SK-N-SH treated with all-trans-retinoic acid at 6 μM for 48 hours (cell line): ENCODE results near the gene KCNMB2.

Source experiments
- ATAC-seq: fragments of 200-7000 bp; cut with Tn5 transposase; 3 replicates; pipeline ENCODE4 v1.9.1; 2020; ENCODE audit warnings: mild to moderate bottlenecking, moderate library complexity
- ARNTL ChIP-seq: fragments of 450-650 bp; formaldehyde crosslinking; IDR thresholded peaks from 2 replicates; pipeline ENCODE4 v1.5.0; 2020; ENCODE audit warnings: low read depth, mild to moderate bottlenecking, moderate library complexity, borderline replicate concordance
- BACH2 ChIP-seq: fragments of 250-450 bp; sonication (Bioruptor Pico); IDR thresholded peaks from 2 replicates; pipeline ENCODE4 v1.9.0; 2021; ENCODE audit warnings: mild to moderate bottlenecking, borderline replicate concordance
- CREB5 ChIP-seq: fragments of 250-450 bp; sonication (Bioruptor Pico); IDR thresholded peaks from 2 replicates; pipeline ENCODE4 v1.5.1; 2020; ENCODE audit warnings: low read depth, mild to moderate bottlenecking, moderate library complexity
- CSDC2 ChIP-seq: fragments of 250-450 bp; sonication (Bioruptor Pico); IDR thresholded peaks from 2 replicates; pipeline ENCODE4 v1.5.0; 2020; ENCODE audit warnings: mild to moderate bottlenecking, moderate library complexity
- ESRRG ChIP-seq: fragments of 250-450 bp; sonication (Bioruptor Pico); IDR thresholded peaks from 2 replicates; pipeline ENCODE4 v1.6.1; 2021; ENCODE audit warnings: mild to moderate bottlenecking
- GLIS3 ChIP-seq: fragments of 250-450 bp; sonication (Bioruptor Pico); IDR thresholded peaks from 2 replicates; pipeline ENCODE4 v1.5.0; 2020; ENCODE audit warnings: mild to moderate bottlenecking, moderate library complexity
- ISL1 ChIP-seq: fragments of 250-450 bp; sonication (Bioruptor Pico); IDR thresholded peaks from 2 replicates; pipeline ENCODE4 v2.1.2; 2022; ENCODE audit warnings: mild to moderate bottlenecking, moderate library complexity
- OSR1 ChIP-seq: fragments of 250-450 bp; sonication (Bioruptor Pico); IDR thresholded peaks from 2 replicates; pipeline ENCODE4 v1.8.0; 2022; ENCODE audit warnings: moderate library complexity, mild to moderate bottlenecking, inconsistent platforms
- PATZ1 ChIP-seq: fragments of 250-450 bp; sonication (Bioruptor Pico); IDR thresholded peaks from 2 replicates; pipeline ENCODE4 v1.8.0; 2020; ENCODE audit warnings: mild to moderate bottlenecking, moderate library complexity, borderline replicate concordance
- POU6F1 ChIP-seq: fragments of 250-450 bp; sonication (Bioruptor Pico); IDR thresholded peaks from 2 replicates; pipeline ENCODE4 v1.8.0; 2021; ENCODE audit warnings: low read depth, mild to moderate bottlenecking, moderate library complexity, borderline replicate concordance
- PPARA ChIP-seq: fragments of 250-450 bp; sonication (Bioruptor Pico); IDR thresholded peaks from 2 replicates; pipeline ENCODE4 v1.5.0; 2020; ENCODE audit warnings: mild to moderate bottlenecking, borderline replicate concordance
- TCF4 ChIP-seq: fragments of 250-450 bp; sonication (Bioruptor Pico); IDR thresholded peaks from 2 replicates; pipeline ENCODE4 v1.8.0; 2021; ENCODE audit warnings: mild to moderate bottlenecking, moderate library complexity, borderline replicate concordance
- TOX ChIP-seq: fragments of 250-450 bp; sonication (Bioruptor Pico); IDR thresholded peaks from 2 replicates; pipeline ENCODE4 v1.8.0; 2021; ENCODE audit warnings: mild to moderate bottlenecking, moderate library complexity, borderline replicate concordance
- ZC3H10 ChIP-seq: fragments of 250-450 bp; sonication (Bioruptor Pico); IDR thresholded peaks from 2 replicates; pipeline ENCODE4 v1.5.1; 2021; ENCODE audit warnings: mild to moderate bottlenecking, moderate library complexity
- ZFP30 ChIP-seq: fragments of 450-650 bp; formaldehyde crosslinking; IDR thresholded peaks from 2 replicates; pipeline ENCODE4 v1.5.0; 2022; ENCODE audit warnings: mild to moderate bottlenecking, moderate library complexity
- ZNF565 ChIP-seq: fragments of 450-650 bp; formaldehyde crosslinking; conservative IDR thresholded peaks from 2 replicates; pipeline ENCODE4 v1.5.0; 2020; ENCODE audit warnings: low read depth, mild to moderate bottlenecking, moderate library complexity
- ZNF70 ChIP-seq: fragments of 450-650 bp; formaldehyde crosslinking; IDR thresholded peaks from 2 replicates; pipeline ENCODE4 v1.5.0; 2020; ENCODE audit warnings: mild to moderate bottlenecking, moderate library complexity
- ZNF8 ChIP-seq: fragments of 450-650 bp; formaldehyde crosslinking; IDR thresholded peaks from 2 replicates; pipeline ENCODE4 v1.5.0; 2020; ENCODE audit warnings: mild to moderate bottlenecking, moderate library complexity
- TF ChIP-seq, protein P1 (sequence below): fragments of 250-450 bp; sonication (Bioruptor Pico); IDR thresholded peaks from 2 replicates; pipeline ENCODE4 v1.5.0; 2020; ENCODE audit warnings: mild to moderate bottlenecking, moderate library complexity
- TF ChIP-seq, protein P2 (sequence below): fragments of 250-450 bp; sonication (Bioruptor Pico); IDR thresholded peaks from 2 replicates; pipeline ENCODE4 v1.5.1; 2021; ENCODE audit warnings: mild to moderate bottlenecking, moderate library complexity

The KCNMB2 gene

DNA sequence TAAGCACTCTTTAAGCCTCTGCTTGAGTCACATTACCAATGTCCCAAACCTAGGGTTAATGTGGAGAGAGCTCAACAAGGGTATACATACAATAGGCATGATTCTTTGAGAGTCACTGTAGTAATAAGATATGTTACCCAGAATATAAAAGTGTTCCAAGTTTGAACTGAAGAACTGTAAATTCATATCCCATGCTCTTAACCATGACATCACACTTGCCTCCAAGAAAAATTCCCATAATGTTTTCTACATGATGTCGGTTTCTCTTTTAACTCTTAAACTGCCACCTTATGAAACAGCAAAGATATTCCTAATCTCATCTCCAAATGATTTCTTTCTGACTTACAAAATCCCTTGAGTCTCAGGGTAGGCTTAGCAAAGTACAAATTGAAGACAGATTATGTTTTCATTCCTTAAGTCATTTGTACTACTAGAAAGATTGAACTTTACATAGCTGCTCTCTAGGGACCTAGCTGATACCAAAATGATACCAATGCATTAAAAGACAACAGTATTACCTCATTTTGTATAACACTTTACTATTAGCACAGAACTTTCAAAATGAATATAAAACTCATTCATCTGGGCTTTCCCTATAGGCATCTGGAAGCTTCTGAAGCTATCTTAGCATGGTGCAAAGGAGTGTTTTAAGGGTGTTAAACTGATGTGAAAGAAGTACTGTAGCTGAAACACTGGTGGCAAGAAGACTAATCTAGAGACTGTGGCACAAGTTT is 127.1 kb downstream of the KCNMB2 start:
- TF ChIP-seq, protein P1, sequence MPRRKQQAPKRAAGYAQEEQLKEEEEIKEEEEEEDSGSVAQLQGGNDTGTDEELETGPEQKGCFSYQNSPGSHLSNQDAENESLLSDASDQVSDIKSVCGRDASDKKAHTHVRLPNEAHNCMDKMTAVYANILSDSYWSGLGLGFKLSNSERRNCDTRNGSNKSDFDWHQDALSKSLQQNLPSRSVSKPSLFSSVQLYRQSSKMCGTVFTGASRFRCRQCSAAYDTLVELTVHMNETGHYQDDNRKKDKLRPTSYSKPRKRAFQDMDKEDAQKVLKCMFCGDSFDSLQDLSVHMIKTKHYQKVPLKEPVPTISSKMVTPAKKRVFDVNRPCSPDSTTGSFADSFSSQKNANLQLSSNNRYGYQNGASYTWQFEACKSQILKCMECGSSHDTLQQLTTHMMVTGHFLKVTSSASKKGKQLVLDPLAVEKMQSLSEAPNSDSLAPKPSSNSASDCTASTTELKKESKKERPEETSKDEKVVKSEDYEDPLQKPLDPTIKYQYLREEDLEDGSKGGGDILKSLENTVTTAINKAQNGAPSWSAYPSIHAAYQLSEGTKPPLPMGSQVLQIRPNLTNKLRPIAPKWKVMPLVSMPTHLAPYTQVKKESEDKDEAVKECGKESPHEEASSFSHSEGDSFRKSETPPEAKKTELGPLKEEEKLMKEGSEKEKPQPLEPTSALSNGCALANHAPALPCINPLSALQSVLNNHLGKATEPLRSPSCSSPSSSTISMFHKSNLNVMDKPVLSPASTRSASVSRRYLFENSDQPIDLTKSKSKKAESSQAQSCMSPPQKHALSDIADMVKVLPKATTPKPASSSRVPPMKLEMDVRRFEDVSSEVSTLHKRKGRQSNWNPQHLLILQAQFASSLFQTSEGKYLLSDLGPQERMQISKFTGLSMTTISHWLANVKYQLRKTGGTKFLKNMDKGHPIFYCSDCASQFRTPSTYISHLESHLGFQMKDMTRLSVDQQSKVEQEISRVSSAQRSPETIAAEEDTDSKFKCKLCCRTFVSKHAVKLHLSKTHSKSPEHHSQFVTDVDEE (CRISPR knock-in tag) = no peak
- no peak for TF ChIP-seq ARNTL (CRISPR knock-in tag)
- TF ChIP-seq ZFP30 (CRISPR knock-in tag) = no peak
- no peak for TF ChIP-seq ZNF70 (CRISPR knock-in tag)
- TF ChIP-seq, protein P2, sequence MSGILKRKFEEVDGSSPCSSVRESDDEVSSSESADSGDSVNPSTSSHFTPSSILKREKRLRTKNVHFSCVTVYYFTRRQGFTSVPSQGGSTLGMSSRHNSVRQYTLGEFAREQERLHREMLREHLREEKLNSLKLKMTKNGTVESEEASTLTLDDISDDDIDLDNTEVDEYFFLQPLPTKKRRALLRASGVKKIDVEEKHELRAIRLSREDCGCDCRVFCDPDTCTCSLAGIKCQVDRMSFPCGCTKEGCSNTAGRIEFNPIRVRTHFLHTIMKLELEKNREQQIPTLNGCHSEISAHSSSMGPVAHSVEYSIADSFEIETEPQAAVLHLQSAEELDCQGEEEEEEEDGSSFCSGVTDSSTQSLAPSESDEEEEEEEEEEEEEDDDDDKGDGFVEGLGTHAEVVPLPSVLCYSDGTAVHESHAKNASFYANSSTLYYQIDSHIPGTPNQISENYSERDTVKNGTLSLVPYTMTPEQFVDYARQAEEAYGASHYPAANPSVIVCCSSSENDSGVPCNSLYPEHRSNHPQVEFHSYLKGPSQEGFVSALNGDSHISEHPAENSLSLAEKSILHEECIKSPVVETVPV = no peak
- no peak for TF ChIP-seq ZNF565
- TF ChIP-seq ZNF8 = no peak

GRCh38 chr3:178665747-178666146 is 129.5 kb downstream of the KCNMB2 start:
- TF ChIP-seq ZNF565 (no peak), ESRRG (no peak), TCF4 (CRISPR knock-in tag) (no peak), GLIS3 (CRISPR knock-in tag) (no peak), POU6F1 (CRISPR knock-in tag) (no peak), TOX (CRISPR knock-in tag) (no peak), BACH2 (CRISPR knock-in tag) (no peak), OSR1 (CRISPR knock-in tag) (no peak), PPARA (CRISPR knock-in tag) (no peak), CSDC2 (CRISPR knock-in tag) (no peak), ARNTL (CRISPR knock-in tag) (no peak), ZC3H10 (CRISPR knock-in tag) (no peak)
- TF ChIP-seq, protein P1 (CRISPR knock-in tag) = no peak
- TF ChIP-seq, protein P2 = no peak
- no peak for ATAC-seq

More for the DNA sequence above, 127.1 kb downstream of the KCNMB2 start:
- ATAC-seq = no peak

- ATAC-seq = no peak
- TF ChIP-seq POU6F1 (CRISPR knock-in tag) (no peak), CREB5 (CRISPR knock-in tag) (0 out of 2 replicates have a peak, but pooled peaks have one; percentile 31), PATZ1 (CRISPR knock-in tag) (no peak), ISL1 (CRISPR knock-in tag) (peak; percentile 77), ZFP30 (CRISPR knock-in tag) (no peak), OSR1 (CRISPR knock-in tag) (no peak)
Observed at GRCh38 chr3:178669022-178669601, 132.9 kb downstream of the KCNMB2 start.
